Kidney (tissue), 14 donors: Measurements from ENCODE around the gene RHEB. TPM values are rescaled to one million over a fixed set of nuclear protein-coding genes. Genes with fewer than 3 reads are reported as not detected.

Source experiments
- DNase-seq, 5 donors: peaks; one replicate each; pipeline ENCODE4 v3.0.0-alpha.2; 2013 to 2020
- FAIRE-seq: peaks from 2 replicates; lab custom pipeline; 2012; peaks lifted over from hg19 to GRCh38; lab: Jason Lieb, UNC
- H3K27ac ChIP-seq, 2 donors: one replicate each; pipeline ENCODE4 v1.7.0; 2013; ENCODE audit warnings: low read depth in 2 of 2, low read length in 2 of 2, inconsistent platforms in 1 of 2
- H3K27me3 ChIP-seq: one replicate; pipeline ENCODE4 v1.7.1; 2013; ENCODE audit warnings: low read length, inconsistent platforms; ENCODE audit not compliant: control insufficient read depth, insufficient read depth
- H3K36me3 ChIP-seq, 3 donors: one replicate each; pipeline versions ENCODE4 v1.7.0 to v1.7.1; 2013; ENCODE audit warnings: low read length in 3 of 3, control low read depth in 1 of 3, inconsistent platforms in 1 of 3; ENCODE audit not compliant: insufficient read depth in 3 of 3, control insufficient read depth in 2 of 3
- H3K4me1 ChIP-seq, 3 donors: one replicate each; pipeline versions ENCODE4 v1.7.0 to v1.7.1; 2013; ENCODE audit warnings: low read length in 3 of 3, inconsistent platforms in 1 of 3, low read depth in 1 of 3; ENCODE audit not compliant: control insufficient read depth in 2 of 3, insufficient read depth in 2 of 3
- H3K4me3 ChIP-seq, 3 donors: one replicate each; pipeline versions ENCODE4 v1.7.0 to v1.8.1; 2013; ENCODE audit warnings: low read length in 3 of 3, control low read depth in 1 of 3, inconsistent platforms in 1 of 3
- H3K9ac ChIP-seq, 3 donors: one replicate each; pipeline versions ENCODE4 v1.7.0 to v1.7.1; 2013; ENCODE audit warnings: low read length in 3 of 3, control low read depth in 1 of 3, inconsistent platforms in 1 of 3
- H3K9me3 ChIP-seq, 3 donors: one replicate each; pipeline versions ENCODE4 v1.7.0 to v1.7.1; 2013; ENCODE audit warnings: low read length in 3 of 3, control low read depth in 1 of 3, inconsistent platforms in 1 of 3; ENCODE audit not compliant: control insufficient read depth in 2 of 3, insufficient read depth in 1 of 3
- CTCF ChIP-seq: IDR thresholded peaks from 3 replicates; pipeline ENCODE4 v1.5.1; 2012; ENCODE audit warnings: mild to moderate bottlenecking, moderate library complexity, borderline replicate concordance; ENCODE audit not compliant: insufficient read depth; ENCODE audit errors: extremely low read depth
- intact Hi-C: fragments of 100-400 bp; cut with DNase I; formaldehyde crosslinking; loops from one replicate; pipeline ENCODE4 v1.11.1; 2022
- polyA plus RNA-seq: library from polyadenylated mRNA; stranded (reverse); fragments of 350-450 nt; fragmentation: Illumina TruSeq; extraction: RNeasy Lipid Tissue Mini Kit (QIAGEN cat#74804); gene quantifications from one replicate; pipeline ENCODE4 v1.2.3, GENCODE V29; 2014; ENCODE audit warnings: low read depth, low replicate concordance; ENCODE audit not compliant: insufficient read depth
- total RNA-seq: library from RNA; stranded (reverse); fragmentation: NEBNext Ultra II Directional; extraction: Animal tissue kit (Norgen Biotek cat#: 25700); gene quantifications from one replicate; pipeline ENCODE4 v1.2.1, GENCODE V29; 2021
- donor health status: control.
- donor health status: control.
- donor health status: control.
- donor health status: control.
- donor health status: control.
- donor health status: DM: yes; HTN: yes; CAD: no.
- donor health status: Normal renal cell carcinoma (clear cell type).

The RHEB gene
- total and polyA plus RNA-seq, 2 donors from 2014 or later = 92.7 to 123 TPM

- no peak overlapping the region for H3K27ac ChIP-seq
- no peak for DNase-seq
- no peak overlapping the region for H3K9ac ChIP-seq
- TF ChIP-seq CTCF = no peak
- intact Hi-C loops = no loop called here
- FAIRE-seq = no peak
- H3K27me3 ChIP-seq = no peaks in the 10 kb centered on the region
- H3K9me3 ChIP-seq = peaks cover 0 to 7% (median 0%) of the 10 kb centered on the region in 3 donors
- H3K36me3 ChIP-seq = peaks cover 0 to 16% (median 5%) of the 10 kb centered on the region in 3 donors
- peaks cover 0 to 24% (median 18%) of the 10 kb centered on the region in 3 donors for H3K4me1 ChIP-seq
- H3K4me3 ChIP-seq = no peak overlapping the region
Observed at GRCh38 chr7:151461942-151462230, 57.8 kb downstream of the RHEB start.

- Histone ChIP-seq H3K36me3 (peaks cover 0 to 15% (median 5%) of the 10 kb centered on the region in 3 donors), H3K4me1 (peaks cover 0 to 24% (median 18%) of the 10 kb centered on the region in 3 donors), H3K27me3 (no peaks in the 10 kb centered on the region), H3K4me3 (no peak overlapping the region), H3K27ac (peak overlapping the region; percentile 88 to 96), H3K9ac (peak overlapping the region in 1 of 3 donors; percentile 17), H3K9me3 (peaks cover 0 to 7% (median 0%) of the 10 kb centered on the region in 3 donors)
- intact Hi-C loops = no loop called here
- no peak for TF ChIP-seq CTCF
- DNase-seq (no peak), FAIRE-seq (no peak)
Observed at GRCh38 chr7:151461096-151461941, 58.4 kb downstream of the RHEB start.

DNA sequence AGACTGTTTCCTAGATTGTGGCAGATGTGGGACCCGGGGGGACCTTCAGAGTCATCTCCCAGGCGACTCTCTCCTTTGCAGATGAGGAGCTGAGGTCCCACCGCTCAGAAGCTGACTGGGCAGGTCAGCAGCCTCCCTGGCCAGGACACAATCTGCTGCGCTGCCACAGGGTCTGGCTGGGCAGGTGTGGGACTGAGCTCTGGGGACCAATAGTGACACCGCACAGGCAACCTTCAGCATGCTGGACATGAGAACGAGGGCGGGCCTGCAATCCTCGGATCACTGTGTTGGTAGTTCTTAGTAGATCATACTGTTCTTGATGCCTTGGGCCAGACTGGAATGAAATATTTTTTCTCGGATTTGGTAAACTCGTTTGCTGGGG, 59.2 kb downstream of the RHEB start:
- DNase-seq = no peak
- Histone ChIP-seq H3K9me3 (peaks cover 0 to 7% (median 0%) of the 10 kb centered on the region in 3 donors), H3K4me1 (peaks cover 0 to 24% (median 18%) of the 10 kb centered on the region in 3 donors), H3K27me3 (no peaks in the 10 kb centered on the region), H3K4me3 (peak overlapping the region in 2 of 3 donors; percentile 4 to 35), H3K27ac (peak overlapping the region; percentile 88 to 96), H3K36me3 (peaks cover 0 to 6% (median 2%) of the 10 kb centered on the region in 3 donors), H3K9ac (peak overlapping the region in 2 of 3 donors; percentile 17 to 65)
- intact Hi-C loops = no loop called here
- no peak for TF ChIP-seq CTCF
- no peak for FAIRE-seq
